Fibroblast of gingiva (primary cell): ENCODE data around the gene COG7.
"Not testable (repeated sequence)": the region's sequence is repeated elsewhere in the genome, so short reads cannot be mapped to it uniquely, and the experiment has no call there.

Experiments
- DNase-seq: peaks from one replicate; pipeline ENCODE4 v3.0.0-alpha.2; 2011; ENCODE audit warnings: low read depth

COG7 gene

GRCh38 chr16:23409522-23409921, 43.5 kb downstream of the COG7 start:
- DNase-seq: no peak

DNA sequence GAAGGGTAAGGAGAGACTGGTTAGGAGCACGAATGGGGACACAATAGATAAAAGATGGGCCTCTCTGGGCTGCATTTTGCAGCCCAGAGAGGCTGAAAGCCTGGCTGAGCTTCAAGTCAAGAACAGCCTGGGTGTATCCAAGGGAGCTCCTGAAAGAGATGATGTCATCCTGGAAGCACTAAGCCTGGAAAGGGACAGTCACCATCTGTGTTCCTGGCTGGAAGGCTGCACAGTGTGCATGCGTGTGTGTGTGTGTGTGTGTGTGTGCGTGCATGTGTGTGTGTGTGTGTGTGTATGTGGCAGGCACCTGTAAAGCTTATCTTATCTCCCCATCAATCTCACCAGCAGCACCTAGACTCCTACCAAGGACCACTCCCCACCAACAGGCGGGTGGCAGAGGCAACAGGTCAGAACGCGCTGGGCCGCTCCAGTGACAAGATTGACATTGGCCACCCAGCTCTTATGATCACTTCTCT, 44.1 kb downstream of the COG7 start:
- DNase-seq: peak; percentile 68

GRCh38 chr16:23408242-23408822, 44.7 kb downstream of the COG7 start:
- DNase-seq: no peak

- no peak for DNase-seq
Observed at GRCh38 chr16:23407436-23408127, 45.4 kb downstream of the COG7 start.

GRCh38 chr16:23406546-23407240, 46.3 kb downstream of the COG7 start:
- DNase-seq: peak; percentile 78

GRCh38 chr16:23406024-23406423, 47.0 kb downstream of the COG7 start:
- DNase-seq: peak; percentile 58

DNA sequence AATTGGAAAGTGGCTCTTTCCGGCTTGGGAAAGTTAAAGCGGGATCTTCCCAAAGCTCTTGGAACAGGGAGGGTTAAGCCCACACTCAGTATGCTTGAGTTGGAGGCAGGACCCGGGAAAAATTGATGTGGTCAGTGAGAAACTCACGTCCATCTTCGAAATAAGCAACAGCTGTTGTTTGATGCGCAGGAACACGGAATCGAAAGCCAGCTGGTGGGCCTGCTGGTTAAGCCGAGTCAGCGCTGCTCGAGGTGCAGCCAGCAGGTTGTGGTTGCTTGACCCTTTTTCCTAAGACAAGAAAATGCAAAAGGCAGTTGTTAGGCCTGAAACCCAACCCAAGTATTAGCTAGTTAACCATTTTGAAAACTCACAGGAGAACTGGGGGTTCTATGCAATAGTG, 49.4 kb downstream of the COG7 start:
- no peak for DNase-seq

- no peak for DNase-seq
Observed at GRCh38 chr16:23402100-23402499, 50.9 kb downstream of the COG7 start.

DNA sequence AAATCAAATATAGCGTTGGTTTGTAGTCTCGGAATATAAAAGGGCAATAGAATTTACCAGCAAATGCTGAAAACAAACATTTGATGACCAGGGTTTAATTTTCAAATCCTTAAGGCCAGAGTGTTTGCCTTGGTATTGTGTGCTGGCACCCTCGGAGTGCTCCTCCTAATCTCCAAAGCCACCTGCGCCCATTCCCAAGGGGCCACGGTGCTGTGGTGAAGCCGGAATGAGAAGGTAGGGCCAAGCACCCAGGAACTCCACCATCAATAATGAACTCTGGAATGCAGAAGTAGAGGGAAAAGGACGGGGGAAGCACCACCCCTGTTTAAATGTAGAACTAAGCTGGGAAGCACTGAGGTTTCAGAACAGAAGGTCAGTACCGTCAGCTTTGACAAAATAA, 51.9 kb downstream of the COG7 start:
- DNase-seq: no peak

- not testable (repeated sequence) for DNase-seq
Observed at GRCh38 chr16:23400447-23400846, 52.5 kb downstream of the COG7 start.

DNA sequence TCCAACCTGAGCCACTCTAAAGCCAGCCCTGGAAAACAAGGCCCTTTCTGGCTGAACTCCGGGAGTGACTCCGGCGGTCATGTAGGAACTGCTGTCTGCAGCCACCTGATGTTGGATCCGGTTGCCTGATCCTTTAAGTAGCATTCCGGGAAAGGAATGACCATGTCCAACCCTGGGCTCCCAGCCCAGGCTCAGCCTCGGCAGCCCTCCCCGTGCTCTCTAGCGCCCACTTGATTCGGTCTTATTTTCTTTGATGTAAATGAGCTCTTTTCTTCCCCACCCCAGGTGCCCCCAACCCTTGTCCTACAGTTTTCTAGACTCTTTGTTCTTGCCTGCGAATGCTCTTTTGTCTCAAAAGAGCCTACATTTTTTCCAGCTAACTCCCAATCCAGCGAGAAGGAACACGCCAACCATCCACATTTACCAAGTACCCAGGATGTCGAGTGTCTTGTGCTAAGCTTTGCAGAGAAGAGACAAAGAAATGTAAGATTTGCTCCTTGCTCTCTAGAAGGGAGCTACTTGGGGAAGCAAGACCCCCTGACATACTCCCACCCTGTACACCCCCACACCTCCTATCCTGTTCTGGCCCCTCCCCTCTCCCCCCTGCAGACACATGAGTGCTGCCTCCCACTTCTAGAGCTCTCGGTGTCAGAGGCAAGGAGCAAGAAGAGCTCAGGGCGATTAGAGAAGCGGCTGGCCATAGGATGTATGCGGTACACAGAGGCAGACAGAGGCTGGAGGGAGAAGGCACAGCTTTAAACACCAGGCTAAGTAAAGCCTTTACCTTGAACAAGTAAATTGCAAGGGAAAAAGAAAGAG, 53.8 kb downstream of the COG7 start:
- no peak for DNase-seq

DNA sequence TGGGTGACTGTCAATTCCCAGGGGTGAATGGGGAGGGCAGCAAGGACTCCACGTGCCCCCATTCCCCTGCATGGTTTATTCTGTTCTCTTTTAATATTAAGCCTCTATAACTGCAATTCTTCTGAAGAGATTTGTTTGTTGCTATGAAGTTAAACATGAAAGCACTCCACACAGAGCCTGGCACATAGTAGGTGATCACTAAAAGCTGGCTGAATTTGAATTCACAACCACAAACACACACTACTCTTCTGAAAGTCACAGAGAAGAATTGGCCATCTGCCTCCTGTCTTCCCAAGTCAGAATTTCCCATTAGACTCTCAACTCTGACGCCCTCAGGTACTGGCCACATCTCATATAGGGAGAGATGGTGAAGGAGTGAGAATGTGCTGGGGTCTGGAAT, 55.5 kb downstream of the COG7 start:
- DNase-seq: no peak

DNA sequence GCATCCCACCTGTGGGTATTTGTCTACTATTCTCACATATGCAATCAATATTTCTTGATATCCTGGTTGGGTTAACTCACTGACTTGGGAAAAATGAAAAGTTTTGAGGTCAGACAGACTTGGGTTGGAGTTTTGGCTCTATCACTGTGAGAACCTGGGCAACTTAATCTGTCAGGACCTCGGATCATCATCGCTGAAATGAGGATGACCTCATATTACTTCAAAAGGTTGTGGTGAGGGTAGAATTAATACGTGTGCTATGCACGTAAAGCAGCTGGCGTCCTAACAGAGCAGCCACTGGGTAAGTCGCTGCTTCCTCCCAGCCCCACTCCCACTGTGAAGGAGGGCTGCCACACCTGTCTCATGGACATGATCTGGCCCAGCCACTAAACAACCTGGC, 57.3 kb downstream of the COG7 start:
- DNase-seq: no peak

DNA sequence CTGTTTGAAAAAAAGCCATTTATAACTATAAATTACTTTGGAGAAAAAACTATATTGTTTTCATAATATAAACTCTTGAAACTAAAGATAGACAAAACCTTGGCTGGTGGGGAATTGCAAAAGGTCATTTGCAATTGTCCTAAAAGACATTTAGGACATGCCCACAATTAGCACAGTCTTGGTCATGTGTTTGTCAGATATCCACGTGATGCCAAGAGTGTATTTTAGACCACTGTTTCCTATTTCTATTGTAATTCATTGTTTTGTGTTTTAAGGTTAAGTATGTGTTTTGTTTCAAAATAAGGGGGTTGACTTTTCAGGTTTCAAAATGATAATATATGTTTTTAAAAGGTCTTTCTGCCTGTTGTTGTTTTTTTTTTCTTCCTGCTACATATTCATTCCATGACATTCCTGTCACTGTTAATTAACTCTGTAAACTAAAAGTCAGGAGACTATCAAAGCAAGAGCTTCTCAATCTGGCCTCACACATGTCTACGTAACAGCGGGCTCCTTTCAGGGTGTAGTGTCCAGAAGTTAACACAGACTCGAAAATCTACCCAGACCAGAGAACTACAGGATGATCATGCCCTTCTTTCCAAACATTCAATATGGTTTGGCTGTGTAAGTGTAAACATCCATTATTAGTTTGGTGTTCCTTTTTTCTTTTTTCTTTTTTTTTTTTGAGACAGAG, 58.7 kb downstream of the COG7 start:
- no peak for DNase-seq

GRCh38 chr16:23392223-23392600, 60.8 kb downstream of the COG7 start:
- DNase-seq: no peak

- DNase-seq: no peak
Observed at GRCh38 chr16:23391381-23392222, 61.4 kb downstream of the COG7 start.

- not testable (repeated sequence) for DNase-seq
Observed at GRCh38 chr16:23389936-23390335, 63.1 kb downstream of the COG7 start.

- no peak for DNase-seq
Observed at GRCh38 chr16:23389201-23389600, 63.8 kb downstream of the COG7 start.

DNA sequence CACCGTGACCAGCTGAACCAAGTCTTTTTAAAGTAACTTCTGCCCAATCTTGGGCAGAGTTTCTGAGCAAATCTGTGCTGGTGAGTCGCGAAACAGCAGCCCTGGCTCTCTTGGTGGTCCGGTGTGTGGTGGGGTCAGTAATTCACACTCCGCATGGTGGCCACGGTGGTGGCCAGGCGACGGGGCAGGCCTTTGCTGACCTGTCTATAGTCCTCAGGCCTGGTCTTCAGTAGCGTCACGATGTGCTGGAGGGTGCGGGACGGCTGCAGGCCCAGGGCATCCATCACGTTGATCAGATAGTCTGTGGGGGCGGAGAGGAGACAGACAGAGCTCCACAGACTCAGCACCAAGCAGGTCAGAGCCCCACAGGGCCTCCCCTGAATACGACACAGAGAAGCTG, 64.2 kb downstream of the COG7 start:
- no peak for DNase-seq

DNA sequence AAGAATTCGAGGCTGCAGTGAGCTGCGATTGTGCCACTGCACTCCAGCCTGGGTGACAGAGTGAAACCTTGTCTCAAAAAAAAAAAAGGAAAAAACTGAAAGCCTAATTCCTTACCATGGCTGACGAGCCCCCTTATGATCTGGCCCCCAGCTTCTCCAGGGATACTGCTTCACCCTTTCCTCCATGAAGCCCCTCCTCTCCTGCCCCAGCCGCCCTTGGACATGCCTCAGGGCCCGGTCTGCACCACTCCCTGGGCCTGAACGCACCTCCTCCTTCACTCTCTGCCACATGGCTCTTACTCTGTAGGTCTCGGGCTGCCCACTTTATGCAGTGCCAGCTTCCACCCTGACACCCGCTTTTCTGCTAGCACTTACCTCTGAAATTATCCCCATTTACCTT, 65.3 kb downstream of the COG7 start:
- no peak for DNase-seq

DNA sequence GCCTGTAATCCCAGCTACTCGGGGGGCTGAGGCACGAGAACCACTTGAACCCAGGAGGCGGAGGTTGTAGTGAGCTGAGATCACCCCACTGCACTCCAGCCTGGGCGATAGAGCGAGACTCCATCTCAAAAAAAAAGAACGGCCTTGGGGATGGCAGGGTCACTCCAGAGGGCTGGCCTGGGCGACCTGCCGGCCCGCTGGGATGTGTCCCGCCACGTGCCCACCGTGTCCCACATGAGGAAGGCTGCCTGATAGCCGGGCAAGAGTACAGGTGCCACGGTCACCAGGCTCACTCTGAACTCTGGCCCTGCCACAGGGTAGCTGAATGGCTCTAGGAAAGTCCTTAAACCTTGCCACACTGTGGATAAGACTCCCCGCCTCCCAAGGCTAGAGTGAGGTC, 67.5 kb downstream of the COG7 start:
- DNase-seq: no peak
